HepG2 (cell line): Measurements from ENCODE around the gene HECTD2. TPM values are rescaled to one million over a fixed set of nuclear protein-coding genes. Genes with fewer than 3 reads are reported as not detected.

Experiments used
- ELF4 ChIP-seq: sonication (generic); formaldehyde crosslinking; IDR thresholded peaks from 2 replicates; pipeline ENCODE4 v1.5.0; 2020; ENCODE audit warnings: missing genetic modification reagents, mild to moderate bottlenecking, moderate library complexity, borderline replicate concordance
- FOSL1 ChIP-seq: sonication (generic); formaldehyde crosslinking; IDR thresholded peaks from 2 replicates; pipeline ENCODE4 v1.9.0; 2021; ENCODE audit warnings: missing genetic modification reagents, borderline replicate concordance
- JUND ChIP-seq: sonication (generic); formaldehyde crosslinking; IDR thresholded peaks from 2 replicates; pipeline ENCODE4 v1.8.0; 2022; ENCODE audit warnings: mild to moderate bottlenecking, missing genetic modification reagents
- NFE2L2 ChIP-seq: fragments of 150-350 bp; IDR thresholded peaks from 2 replicates; pipeline ENCODE4 v1.6.1; 2014; ENCODE audit warnings: low read length
- NR2C2 ChIP-seq: sonication (generic); formaldehyde crosslinking; IDR thresholded peaks from 2 replicates; pipeline ENCODE4 v1.4.0; 2020; ENCODE audit warnings: missing genetic modification reagents, mild to moderate bottlenecking, moderate library complexity, borderline replicate concordance
- TOE1 ChIP-seq: sonication (generic); formaldehyde crosslinking; IDR thresholded peaks from 2 replicates; pipeline ENCODE4 v1.4.0; 2020; ENCODE audit warnings: mild to moderate bottlenecking, missing genetic modification reagents
- XBP1 ChIP-seq: sonication (generic); formaldehyde crosslinking; IDR thresholded peaks from 2 replicates; pipeline ENCODE4 v1.5.0; 2020; ENCODE audit warnings: missing genetic modification reagents
- ZNF136 ChIP-seq: sonication (generic); formaldehyde crosslinking; IDR thresholded peaks from 2 replicates; pipeline ENCODE4 v1.8.1; 2022; ENCODE audit warnings: low read depth, mild to moderate bottlenecking, moderate library complexity, missing genetic modification reagents
- ZNF543 ChIP-seq: sonication (generic); formaldehyde crosslinking; IDR thresholded peaks from 2 replicates; pipeline ENCODE4 v1.4.0; 2020; ENCODE audit warnings: mild to moderate bottlenecking, missing genetic modification reagents
- ZNF709 ChIP-seq: sonication (generic); formaldehyde crosslinking; IDR thresholded peaks from 2 replicates; pipeline ENCODE4 v1.5.0; 2020; ENCODE audit warnings: mild to moderate bottlenecking, missing genetic modification reagents
- ZNF776 ChIP-seq: sonication (generic); formaldehyde crosslinking; IDR thresholded peaks from 2 replicates; pipeline ENCODE4 v1.4.0; 2020; ENCODE audit warnings: mild to moderate bottlenecking, missing genetic modification reagents
- polyA plus RNA-seq, 8 experiments: library from polyadenylated mRNA; depleted of rRNA in 3 of 8; stranded (reverse) in 7 of 8; unstranded in 1 of 8; fragments of >200 nt; fragmentation: Illumina TruSeq in 4 of 8; extraction: Trizol in 4 of 8; gene quantifications; 2 replicates each; pipeline versions ENCODE4 v1.2.1 to v1.2.3, GENCODE V29; 2011 to 2016; ENCODE audit warnings: low read depth in 4 of 8, missing spikeins in 1 of 8, mixed read lengths in 1 of 8; ENCODE audit not compliant: insufficient read depth in 1 of 8
- total RNA-seq, 5 experiments: library from RNA; depleted of rRNA; stranded (reverse); fragments of >200 nt; fragmentation: Illumina TruSeq; extraction: Trizol; gene quantifications; 2 replicates each; pipeline ENCODE4 v1.2.3, GENCODE V29; 2016; ENCODE audit warnings: low read depth in 1 of 5
- TF ChIP-seq, protein P1 (sequence below): sonication (generic); formaldehyde crosslinking; IDR thresholded peaks from 2 replicates; pipeline ENCODE4 v1.5.0; 2020; ENCODE audit warnings: mild to moderate bottlenecking, low read depth, missing genetic modification reagents, borderline replicate concordance
- TF ChIP-seq, protein P2 (sequence below): sonication (generic); formaldehyde crosslinking; IDR thresholded peaks from 2 replicates; pipeline ENCODE4 v1.9.0; 2021; ENCODE audit warnings: missing genetic modification reagents, borderline replicate concordance
- TF ChIP-seq, protein P3 (sequence below): sonication (generic); formaldehyde crosslinking; IDR thresholded peaks from 2 replicates; pipeline ENCODE4 v1.4.0; 2020; ENCODE audit warnings: mild to moderate bottlenecking, missing genetic modification reagents, borderline replicate concordance
- TF ChIP-seq, protein P4 (sequence below), 2 experiments: IDR thresholded peaks; 2 replicates each; pipeline ENCODE4 v1.6.1; 2011 to 2012; ENCODE audit warnings: low read length in 2 of 2, borderline replicate concordance in 1 of 2, low read depth in 1 of 2, mild to moderate bottlenecking in 1 of 2, moderate library complexity in 1 of 2
- TF ChIP-seq, protein P5 (sequence below): sonication (generic); formaldehyde crosslinking; IDR thresholded peaks from 2 replicates; pipeline ENCODE4 v1.8.1; 2022; ENCODE audit warnings: low read depth, mild to moderate bottlenecking, missing genetic modification reagents

The HECTD2 gene
- total and polyA plus RNA-seq, 2 of the 13 experiments (the other 11 are each of a cell fraction or from before 2014, with no cell fraction given): 3.2 to 5.2 TPM

DNA sequence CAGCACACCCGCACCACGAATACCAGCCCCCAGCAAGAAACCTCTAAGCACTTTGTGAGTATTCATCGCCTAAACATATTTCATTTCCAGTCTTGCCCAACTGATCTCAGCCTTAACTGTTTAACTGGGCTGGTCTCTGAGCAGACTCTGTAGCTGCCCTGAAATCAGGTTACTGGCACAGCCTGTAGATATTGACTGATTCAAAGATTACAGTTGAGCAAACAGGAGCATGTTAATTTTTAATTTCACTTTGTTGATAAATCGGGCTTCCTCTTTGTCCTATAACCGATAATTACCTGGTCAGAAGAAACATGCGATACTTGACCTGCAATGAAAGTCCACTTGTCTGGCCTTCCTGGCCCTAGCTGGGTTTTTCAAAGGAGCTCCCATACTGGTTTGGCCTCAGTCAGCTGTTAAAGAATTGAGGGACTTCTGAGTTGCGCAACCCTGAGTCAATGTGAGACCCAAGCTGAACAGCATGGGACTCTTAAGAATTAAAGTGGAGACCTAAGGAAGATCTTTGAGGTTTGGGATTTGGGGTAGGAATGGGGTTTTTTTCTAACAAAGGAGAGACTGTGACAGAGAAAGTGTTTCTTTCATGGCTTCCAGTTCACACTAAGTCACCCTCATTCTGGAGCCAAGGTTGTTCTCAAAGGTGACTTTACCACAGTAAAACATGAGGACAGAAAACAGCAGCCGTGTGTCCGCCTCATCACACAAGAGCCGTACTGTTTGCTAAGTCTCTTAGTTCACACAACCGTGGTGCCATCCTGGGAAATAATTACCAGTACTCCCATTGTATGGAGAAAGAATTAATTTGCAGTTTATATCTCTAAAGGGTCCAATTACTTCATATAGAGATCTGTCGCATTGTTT is 146.8 kb downstream of the HECTD2 start (continued):
- TF ChIP-seq, protein P1, sequence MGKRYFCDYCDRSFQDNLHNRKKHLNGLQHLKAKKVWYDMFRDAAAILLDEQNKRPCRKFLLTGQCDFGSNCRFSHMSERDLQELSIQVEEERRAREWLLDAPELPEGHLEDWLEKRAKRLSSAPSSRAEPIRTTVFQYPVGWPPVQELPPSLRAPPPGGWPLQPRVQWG (CRISPR knock-in tag): no peak
- peak; percentile 48; the same call in 1 of the 2 replicates for TF ChIP-seq XBP1 (CRISPR knock-in tag)
- TF ChIP-seq ZNF543 (CRISPR knock-in tag): no peak
- TF ChIP-seq, protein P2, sequence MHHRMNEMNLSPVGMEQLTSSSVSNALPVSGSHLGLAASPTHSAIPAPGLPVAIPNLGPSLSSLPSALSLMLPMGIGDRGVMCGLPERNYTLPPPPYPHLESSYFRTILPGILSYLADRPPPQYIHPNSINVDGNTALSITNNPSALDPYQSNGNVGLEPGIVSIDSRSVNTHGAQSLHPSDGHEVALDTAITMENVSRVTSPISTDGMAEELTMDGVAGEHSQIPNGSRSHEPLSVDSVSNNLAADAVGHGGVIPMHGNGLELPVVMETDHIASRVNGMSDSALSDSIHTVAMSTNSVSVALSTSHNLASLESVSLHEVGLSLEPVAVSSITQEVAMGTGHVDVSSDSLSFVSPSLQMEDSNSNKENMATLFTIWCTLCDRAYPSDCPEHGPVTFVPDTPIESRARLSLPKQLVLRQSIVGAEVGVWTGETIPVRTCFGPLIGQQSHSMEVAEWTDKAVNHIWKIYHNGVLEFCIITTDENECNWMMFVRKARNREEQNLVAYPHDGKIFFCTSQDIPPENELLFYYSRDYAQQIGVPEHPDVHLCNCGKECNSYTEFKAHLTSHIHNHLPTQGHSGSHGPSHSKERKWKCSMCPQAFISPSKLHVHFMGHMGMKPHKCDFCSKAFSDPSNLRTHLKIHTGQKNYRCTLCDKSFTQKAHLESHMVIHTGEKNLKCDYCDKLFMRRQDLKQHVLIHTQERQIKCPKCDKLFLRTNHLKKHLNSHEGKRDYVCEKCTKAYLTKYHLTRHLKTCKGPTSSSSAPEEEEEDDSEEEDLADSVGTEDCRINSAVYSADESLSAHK: no peak
- TF ChIP-seq, protein P3, sequence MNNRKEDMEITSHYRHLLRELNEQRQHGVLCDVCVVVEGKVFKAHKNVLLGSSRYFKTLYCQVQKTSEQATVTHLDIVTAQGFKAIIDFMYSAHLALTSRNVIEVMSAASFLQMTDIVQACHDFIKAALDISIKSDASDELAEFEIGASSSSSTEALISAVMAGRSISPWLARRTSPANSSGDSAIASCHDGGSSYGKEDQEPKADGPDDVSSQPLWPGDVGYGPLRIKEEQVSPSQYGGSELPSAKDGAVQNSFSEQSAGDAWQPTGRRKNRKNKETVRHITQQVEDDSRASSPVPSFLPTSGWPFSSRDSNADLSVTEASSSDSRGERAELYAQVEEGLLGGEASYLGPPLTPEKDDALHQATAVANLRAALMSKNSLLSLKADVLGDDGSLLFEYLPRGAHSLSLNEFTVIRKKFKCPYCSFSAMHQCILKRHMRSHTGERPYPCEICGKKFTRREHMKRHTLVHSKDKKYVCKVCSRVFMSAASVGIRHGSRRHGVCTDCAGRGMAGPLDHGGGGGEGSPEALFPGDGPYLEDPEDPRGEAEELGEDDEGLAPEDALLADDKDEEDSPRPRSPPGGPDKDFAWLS (CRISPR knock-in tag): no peak
- TF ChIP-seq, protein P4, sequence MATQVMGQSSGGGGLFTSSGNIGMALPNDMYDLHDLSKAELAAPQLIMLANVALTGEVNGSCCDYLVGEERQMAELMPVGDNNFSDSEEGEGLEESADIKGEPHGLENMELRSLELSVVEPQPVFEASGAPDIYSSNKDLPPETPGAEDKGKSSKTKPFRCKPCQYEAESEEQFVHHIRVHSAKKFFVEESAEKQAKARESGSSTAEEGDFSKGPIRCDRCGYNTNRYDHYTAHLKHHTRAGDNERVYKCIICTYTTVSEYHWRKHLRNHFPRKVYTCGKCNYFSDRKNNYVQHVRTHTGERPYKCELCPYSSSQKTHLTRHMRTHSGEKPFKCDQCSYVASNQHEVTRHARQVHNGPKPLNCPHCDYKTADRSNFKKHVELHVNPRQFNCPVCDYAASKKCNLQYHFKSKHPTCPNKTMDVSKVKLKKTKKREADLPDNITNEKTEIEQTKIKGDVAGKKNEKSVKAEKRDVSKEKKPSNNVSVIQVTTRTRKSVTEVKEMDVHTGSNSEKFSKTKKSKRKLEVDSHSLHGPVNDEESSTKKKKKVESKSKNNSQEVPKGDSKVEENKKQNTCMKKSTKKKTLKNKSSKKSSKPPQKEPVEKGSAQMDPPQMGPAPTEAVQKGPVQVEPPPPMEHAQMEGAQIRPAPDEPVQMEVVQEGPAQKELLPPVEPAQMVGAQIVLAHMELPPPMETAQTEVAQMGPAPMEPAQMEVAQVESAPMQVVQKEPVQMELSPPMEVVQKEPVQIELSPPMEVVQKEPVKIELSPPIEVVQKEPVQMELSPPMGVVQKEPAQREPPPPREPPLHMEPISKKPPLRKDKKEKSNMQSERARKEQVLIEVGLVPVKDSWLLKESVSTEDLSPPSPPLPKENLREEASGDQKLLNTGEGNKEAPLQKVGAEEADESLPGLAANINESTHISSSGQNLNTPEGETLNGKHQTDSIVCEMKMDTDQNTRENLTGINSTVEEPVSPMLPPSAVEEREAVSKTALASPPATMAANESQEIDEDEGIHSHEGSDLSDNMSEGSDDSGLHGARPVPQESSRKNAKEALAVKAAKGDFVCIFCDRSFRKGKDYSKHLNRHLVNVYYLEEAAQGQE (IDR thresholded peaks at IDR 0.05; ENCODE audit: borderline replicate concordance in 1 of 2, low read depth in 1 of 2, low read length in 2 of 2): no peak
- TF ChIP-seq, protein P5, sequence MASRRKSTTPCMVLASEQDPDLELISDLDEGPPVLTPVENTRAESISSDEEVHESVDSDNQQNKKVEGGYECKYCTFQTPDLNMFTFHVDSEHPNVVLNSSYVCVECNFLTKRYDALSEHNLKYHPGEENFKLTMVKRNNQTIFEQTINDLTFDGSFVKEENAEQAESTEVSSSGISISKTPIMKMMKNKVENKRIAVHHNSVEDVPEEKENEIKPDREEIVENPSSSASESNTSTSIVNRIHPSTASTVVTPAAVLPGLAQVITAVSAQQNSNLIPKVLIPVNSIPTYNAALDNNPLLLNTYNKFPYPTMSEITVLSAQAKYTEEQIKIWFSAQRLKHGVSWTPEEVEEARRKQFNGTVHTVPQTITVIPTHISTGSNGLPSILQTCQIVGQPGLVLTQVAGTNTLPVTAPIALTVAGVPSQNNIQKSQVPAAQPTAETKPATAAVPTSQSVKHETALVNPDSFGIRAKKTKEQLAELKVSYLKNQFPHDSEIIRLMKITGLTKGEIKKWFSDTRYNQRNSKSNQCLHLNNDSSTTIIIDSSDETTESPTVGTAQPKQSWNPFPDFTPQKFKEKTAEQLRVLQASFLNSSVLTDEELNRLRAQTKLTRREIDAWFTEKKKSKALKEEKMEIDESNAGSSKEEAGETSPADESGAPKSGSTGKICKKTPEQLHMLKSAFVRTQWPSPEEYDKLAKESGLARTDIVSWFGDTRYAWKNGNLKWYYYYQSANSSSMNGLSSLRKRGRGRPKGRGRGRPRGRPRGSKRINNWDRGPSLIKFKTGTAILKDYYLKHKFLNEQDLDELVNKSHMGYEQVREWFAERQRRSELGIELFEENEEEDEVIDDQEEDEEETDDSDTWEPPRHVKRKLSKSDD (CRISPR knock-in tag): no peak
- no peak for TF ChIP-seq ZNF776
- no peak for TF ChIP-seq NFE2L2
- no peak; the same call in 1 of the 2 replicates for TF ChIP-seq JUND
- peak; percentile 68; the same call in 1 of the 2 replicates for TF ChIP-seq NR2C2 (CRISPR knock-in tag)
- peak; percentile 66; the same call in 1 of the 2 replicates for TF ChIP-seq TOE1 (CRISPR knock-in tag)
- TF ChIP-seq ELF4 (CRISPR knock-in tag): no peak
- TF ChIP-seq FOSL1: no peak
- TF ChIP-seq ZNF709 (CRISPR knock-in tag): 0 out of 2 replicates have a peak, but pooled peaks have one; percentile 51
- TF ChIP-seq ZNF136 (CRISPR knock-in tag): peak; percentile 77; the same call in 1 of the 2 replicates
